Stomach (tissue), 19 donors: ENCODE data around the gene SHCBP1. TPM values are rescaled to one million over a fixed set of nuclear protein-coding genes. Genes with fewer than 3 reads are reported as not detected.

Source experiments
- DNase-seq, 2 donors: peaks; one replicate each; pipeline versions ENCODE4 v3.0.0 to v3.0.0-alpha.2; 2013 to 2019
- H3K27ac ChIP-seq, 5 donors: fragments of 200-600 bp in 4 of 5; sonication (generic) in 4 of 5; one replicate each; pipeline ENCODE4 v1.5.1; 2013 to 2019; ENCODE audit warnings: mild to moderate bottlenecking in 1 of 5, moderate library complexity in 1 of 5
- H3K27me3 ChIP-seq, 3 donors: fragments of 200-600 bp; sonication (generic); one replicate each; pipeline ENCODE4 v1.5.1; 2017 to 2019; ENCODE audit warnings: mixed run types in 1 of 3
- H3K36me3 ChIP-seq, 4 donors: fragments of 200-600 bp; sonication (generic); 1 replicate in 3 of 4; 2 replicates in 1 of 4; pipeline ENCODE4 v1.5.1; 2016 to 2019
- H3K4me1 ChIP-seq, 4 donors: fragments of 200-600 bp; sonication (generic); one replicate each; pipeline ENCODE4 v1.5.1; 2016 to 2019
- H3K4me3 ChIP-seq, 4 donors: fragments of 200-600 bp; sonication (generic) in 3 of 4; one replicate each; pipeline ENCODE4 v1.5.1; 2016 to 2019; ENCODE audit warnings: mild to moderate bottlenecking in 1 of 4
- H3K9me3 ChIP-seq, 4 donors: fragments of 200-600 bp; sonication (generic); one replicate each; pipeline ENCODE4 v1.5.1; 2016 to 2019
- CTCF ChIP-seq, 7 experiments: fragments of 450-650 bp in 4 of 7; fragments of 200-600 bp in 3 of 7; sonication (generic) in 3 of 7; IDR thresholded peaks; one replicate each; pipeline ENCODE4 v1.5.1; 2016 to 2019; ENCODE audit warnings: antibody characterized with exemption in 7 of 7, control low read depth in 2 of 7, mild to moderate bottlenecking in 1 of 7
- EP300 ChIP-seq: sonication (generic); formaldehyde crosslinking; IDR thresholded peaks from one replicate; pipeline ENCODE4 v1.6.1; 2017; ENCODE audit warnings: antibody characterized with exemption
- POLR2A ChIP-seq, 4 donors: fragments of 450-650 bp; IDR thresholded peaks; one replicate each; pipeline ENCODE4 v1.6.1; 2016; ENCODE audit warnings: antibody characterized with exemption in 4 of 4, control low read depth in 2 of 4, mild to moderate bottlenecking in 1 of 4, moderate library complexity in 1 of 4
- POLR2AphosphoS5 ChIP-seq, 3 donors: sonication (generic); formaldehyde crosslinking; IDR thresholded peaks; one replicate each; pipeline ENCODE4 v1.6.1; 2016; ENCODE audit warnings: antibody characterized with exemption in 3 of 3
- WGBS, 5 donors: extraction: QIAGEN DNeasy Blood & Tissue Kit in 3 of 5; methylation state at CpG; one replicate each; pipeline versions ENCODE4 v1.1.5 to v1.1.7; 2013 to 2018; 5-methylcytosine and 5-hydroxymethylcytosine counted together
- intact Hi-C: fragments of 100-400 bp; cut with DNase I; formaldehyde crosslinking; loops from one replicate; pipeline ENCODE4 v1.15.1; 2023; ENCODE audit warnings: low total_unique reads
- long read RNA-seq, 10 donors: transcript quantifications; one replicate each; lab custom pipeline, GENCODE V29; 2026
- polyA plus RNA-seq, 3 donors: library from polyadenylated mRNA; stranded (reverse); fragments of 200-250 nt; gene quantifications; one replicate each; pipeline ENCODE4 v1.2.3, GENCODE V29; 2013
- total RNA-seq, 5 donors: library from RNA; depleted of rRNA; stranded (reverse); fragments of >200 nt; gene quantifications; one replicate each; pipeline versions ENCODE4 v1.1.0 to v1.2.3, GENCODE V29; 2014 to 2016
- donor health status: healthy with polysubstance abuse.
- donor health status: Bipolar disorder and iron deficiency.
- donor health status: healthy.

Gene SHCBP1
- total RNA-seq: 10 to 100 TPM in 1 of 5 donors, 1 to 10 TPM in 1, not detected in 3; 9.4 to 28.1 TPM
- 1 to 10 TPM; 1.4 to 3.2 (median 1.7) TPM for polyA plus RNA-seq
- long read RNA-seq, donor 1: 0 reads
- long read RNA-seq, donor 2: 0 reads
- long read RNA-seq, donor 3: 0 reads
- long read RNA-seq, donor 4: 0 reads
- long read RNA-seq, donor 5, partial matches to known transcripts: 0 of 3 reads
- long read RNA-seq, donor 5, other reads (novel, unspliced or antisense): 0 of 3 reads
- long read RNA-seq, donor 6, partial matches to known transcripts: 0 of 1 reads
- long read RNA-seq, donor 6, other reads (novel, unspliced or antisense): 0 of 1 reads
- long read RNA-seq, donor 7, partial matches to known transcripts: 0 of 1 reads
- long read RNA-seq, donor 7, other reads (novel, unspliced or antisense): 0 of 1 reads
- long read RNA-seq, donor 8: 0 reads
- long read RNA-seq, donor 9: 0 reads
- long read RNA-seq, donor 10: 0 reads

- H3K4me1 ChIP-seq: peaks cover 6 to 18% (median 15%) of the 10 kb centered on the region in 4 donors
- H3K27me3 ChIP-seq: no peaks in the 10 kb centered on the region
- peaks cover 0 to 5% (median 0%) of the 10 kb centered on the region in 4 donors for H3K36me3 ChIP-seq
- 1 to 2% (median 1%) methylated on average over 30 to 52 of the region's 52 CpGs for WGBS, 5 donors
- no peaks in the 10 kb centered on the region for H3K9me3 ChIP-seq
- intact Hi-C loops: no loop called here
- peak within 1 kb of the TSS; percentile 52 to 91 (median 62) for H3K4me3 ChIP-seq
- peak within 1 kb of the TSS in 1 of 5 donors; percentile 40 for H3K27ac ChIP-seq
- TF ChIP-seq CTCF (IDR thresholded peaks at IDR 0.05) (no peak), POLR2AphosphoS5 (IDR thresholded peaks at IDR 0.05) (peak in 1 of 3 donors; percentile 16)
- DNase-seq: peak; percentile 76 to 96
Measured at GRCh38 chr16:46621006-46621933, at the start of gene SHCBP1. TSS of gene SHCBP1 (minus strand) at chr16:46621379. CDS start at chr16:46621359, 20 bp downstream.

- Histone ChIP-seq H3K36me3 (peaks cover 67 to 98% (median 95%) of the 10 kb centered on the region in 4 donors), H3K4me3 (no peak overlapping the region), H3K9me3 (no peaks in the 10 kb centered on the region), H3K27ac (no peak overlapping the region), H3K4me1 (no peaks in the 10 kb centered on the region), H3K27me3 (no peaks in the 10 kb centered on the region)
- intact Hi-C loops: no loop called here
- TF ChIP-seq POLR2AphosphoS5 (IDR thresholded peaks at IDR 0.05): no peak
- TF ChIP-seq POLR2A (IDR thresholded peaks at IDR 0.05): no peak
- TF ChIP-seq CTCF (IDR thresholded peaks at IDR 0.05): no peak
- no peak for TF ChIP-seq EP300
- WGBS, 5 donors: 65 to 70% (median 68%) methylated on average over 4 of the region's 4 CpGs
- no peak for DNase-seq
Measured at GRCh38 chr16:46662123-46662522, 40.9 kb upstream of the SHCBP1 start.

- peak in 1 of 2 donors; percentile 34 for DNase-seq
- no peaks in the 10 kb centered on the region for H3K9me3 ChIP-seq
- WGBS, 5 donors: 25 to 66% (median 62%) methylated on average over 1 of the region's 1 CpG
- H3K36me3 ChIP-seq: peaks cover 48 to 73% (median 65%) of the 10 kb centered on the region in 4 donors
- H3K27me3 ChIP-seq: no peaks in the 10 kb centered on the region
- intact Hi-C loops: no loop called here
- H3K4me1 ChIP-seq: no peaks in the 10 kb centered on the region
- H3K4me3 ChIP-seq: no peak overlapping the region
- TF ChIP-seq EP300 (no peak), POLR2AphosphoS5 (IDR thresholded peaks at IDR 0.05) (no peak), POLR2A (IDR thresholded peaks at IDR 0.05) (no peak), CTCF (IDR thresholded peaks at IDR 0.05) (no peak)
- H3K27ac ChIP-seq: no peak overlapping the region
Measured at GRCh38 chr16:46658925-46659324, 37.7 kb upstream of the SHCBP1 start.

GRCh38 chr16:46651305-46651704 lies 30.1 kb upstream of the SHCBP1 start:
- Histone ChIP-seq H3K9me3 (no peaks in the 10 kb centered on the region), H3K36me3 (no peaks in the 10 kb centered on the region), H3K4me3 (no peak overlapping the region), H3K27ac (no peak overlapping the region), H3K27me3 (no peaks in the 10 kb centered on the region), H3K4me1 (no peaks in the 10 kb centered on the region)
- TF ChIP-seq EP300 (no peak), POLR2A (IDR thresholded peaks at IDR 0.05) (no peak), CTCF (IDR thresholded peaks at IDR 0.05) (no peak), POLR2AphosphoS5 (IDR thresholded peaks at IDR 0.05) (no peak)
- DNase-seq: no peak
- 78 to 91% (median 90%) methylated on average over 3 of the region's 3 CpGs for WGBS, 5 donors
- intact Hi-C loops: no loop called here
